Erythroblast (primary cell): Measurements from ENCODE around the gene AP1M1.

ENCODE experiments used
- GATA1 ChIP-seq: IDR thresholded peaks from 2 replicates; pipeline ENCODE4 v1.6.1; 2011; ENCODE audit warnings: low read depth, mild to moderate bottlenecking, control low read depth, low read length, moderate library complexity
- POLR2A ChIP-seq: IDR thresholded peaks from 2 replicates; pipeline ENCODE4 v1.6.1; 2011; ENCODE audit warnings: mild to moderate bottlenecking, low read length

GRCh38 chr19:16175954-16176353 is 21.8 kb upstream of the AP1M1 start:
- TF ChIP-seq POLR2A (no peak), GATA1 (no peak)
